Mesenchymal stem cell (in vitro differentiated cells and primary cell): ENCODE results near the gene OPCML.
A peak's percentile ranks its signal among the peaks of the same experiment; 100 is the strongest.

Source experiments
- DNase-seq: peaks from one replicate; pipeline ENCODE4 v3.0.0-alpha.2; 2013
- H2AFZ ChIP-seq: one replicate; pipeline ENCODE4 v1.6.1; 2013; ENCODE audit warnings: low read depth, mild to moderate bottlenecking, control low read depth, inconsistent platforms, low read length, moderate library complexity
- H2AK5ac ChIP-seq: 2 replicates; pipeline ENCODE4 v1.6.1; 2013; ENCODE audit warnings: low read length, moderate library complexity, mild to moderate bottlenecking, inconsistent platforms; ENCODE audit not compliant: severe bottlenecking
- H2BK120ac ChIP-seq: one replicate; pipeline ENCODE4 v1.6.1; 2013; ENCODE audit warnings: low read depth, mild to moderate bottlenecking, inconsistent platforms, low read length, moderate library complexity
- H2BK12ac ChIP-seq, 2 experiments: one replicate each; pipeline ENCODE4 v1.6.1; 2013; ENCODE audit warnings: inconsistent platforms in 2 of 2, low read length in 2 of 2, mild to moderate bottlenecking in 2 of 2, moderate library complexity in 2 of 2, control low read depth in 1 of 2
- H2BK15ac ChIP-seq: one replicate; pipeline ENCODE4 v1.6.1; 2013; ENCODE audit warnings: mild to moderate bottlenecking, low read depth, inconsistent platforms; ENCODE audit not compliant: poor library complexity, severe bottlenecking
- H2BK5ac ChIP-seq: 2 replicates; pipeline ENCODE4 v1.6.1; 2013; ENCODE audit warnings: low read depth, mild to moderate bottlenecking, low read length, control low read depth, inconsistent platforms; ENCODE audit not compliant: poor library complexity, severe bottlenecking
- H3K14ac ChIP-seq, 2 experiments: one replicate each; pipeline ENCODE4 v1.6.1; 2013; ENCODE audit warnings: inconsistent platforms in 2 of 2, low read length in 2 of 2, control low read depth in 1 of 2, mild to moderate bottlenecking in 1 of 2, moderate library complexity in 1 of 2
- H3K18ac ChIP-seq, 2 experiments: one replicate each; pipeline ENCODE4 v1.6.1; 2013; ENCODE audit warnings: inconsistent platforms in 2 of 2, low read length in 2 of 2, control low read depth in 1 of 2, low read depth in 1 of 2, mild to moderate bottlenecking in 1 of 2
- H3K23ac ChIP-seq, 2 experiments: one replicate each; pipeline ENCODE4 v1.6.1; 2013; ENCODE audit warnings: inconsistent platforms in 2 of 2, low read length in 2 of 2, mild to moderate bottlenecking in 2 of 2, moderate library complexity in 2 of 2, control low read depth in 1 of 2
- H3K27ac ChIP-seq: 2 replicates; pipeline ENCODE4 v1.5.1; 2013; ENCODE audit warnings: mild to moderate bottlenecking, moderate library complexity, low read length, control low read depth, inconsistent platforms; ENCODE audit not compliant: poor library complexity, severe bottlenecking
- H3K27me3 ChIP-seq, 2 experiments: 2 replicates each; pipeline versions ENCODE4 v1.6.1 to v1.7.0; 2013; ENCODE audit warnings: low read length in 2 of 2, mild to moderate bottlenecking in 2 of 2, moderate library complexity in 2 of 2, control low read depth in 1 of 2, inconsistent platforms in 1 of 2; ENCODE audit not compliant: control insufficient read depth in 1 of 2, insufficient read depth in 1 of 2
- H3K36me3 ChIP-seq, 2 experiments: 2 replicates each; pipeline versions ENCODE4 v1.6.1 to v1.7.0; 2013; ENCODE audit warnings: low read length in 2 of 2, control low read depth in 1 of 2, inconsistent platforms in 1 of 2, low read depth in 1 of 2, mild to moderate bottlenecking in 1 of 2; ENCODE audit not compliant: insufficient read depth in 2 of 2, control insufficient read depth in 1 of 2
- H3K4ac ChIP-seq, 2 experiments: one replicate each; pipeline ENCODE4 v1.6.1; 2013; ENCODE audit warnings: inconsistent platforms in 2 of 2, low read length in 2 of 2, mild to moderate bottlenecking in 2 of 2, moderate library complexity in 2 of 2, control low read depth in 1 of 2, low read depth in 1 of 2
- H3K4me1 ChIP-seq: 2 replicates; pipeline ENCODE4 v1.6.1; 2013; ENCODE audit warnings: low read depth, low read length, control low read depth; ENCODE audit not compliant: control insufficient read depth, insufficient read depth
- H3K4me2 ChIP-seq: 2 replicates; pipeline ENCODE4 v1.6.1; 2013; ENCODE audit warnings: low read length, mild to moderate bottlenecking, inconsistent platforms; ENCODE audit not compliant: poor library complexity, severe bottlenecking
- H3K4me3 ChIP-seq, 2 experiments: 2 replicates each; pipeline versions ENCODE4 v1.5.1 to v1.7.0; 2013; ENCODE audit warnings: low read length in 2 of 2, mild to moderate bottlenecking in 2 of 2, control low read depth in 1 of 2, low read depth in 1 of 2; ENCODE audit not compliant: insufficient read depth in 1 of 2
- H3K79me1 ChIP-seq: replicated peaks from 2 replicates; pipeline ENCODE4 v1.6.1; 2013; ENCODE audit warnings: mild to moderate bottlenecking, control low read depth, low read length, inconsistent platforms; ENCODE audit not compliant: poor library complexity, severe bottlenecking
- H3K9ac ChIP-seq: 2 replicates; pipeline ENCODE4 v1.7.0; 2013; ENCODE audit warnings: mild to moderate bottlenecking, low read length, moderate library complexity
- H3K9me3 ChIP-seq: 2 replicates; pipeline ENCODE4 v1.7.0; 2013; ENCODE audit warnings: mild to moderate bottlenecking, low read length; ENCODE audit not compliant: control insufficient read depth
- H4K8ac ChIP-seq: one replicate; pipeline ENCODE4 v1.6.1; 2013; ENCODE audit warnings: inconsistent platforms, mild to moderate bottlenecking, low read length, moderate library complexity
- H4K91ac ChIP-seq: one replicate; pipeline ENCODE4 v1.6.1; 2013; ENCODE audit warnings: mild to moderate bottlenecking, low read length, inconsistent platforms
- WGBS: methylation state at CpG from one replicate; pipeline ENCODE4 v1.1.7; 2013; ENCODE audit warnings: mixed read lengths; 5-methylcytosine and 5-hydroxymethylcytosine counted together

Gene OPCML

GRCh38 chr11:132862933-132863332, 669.4 kb downstream of the OPCML start:
- Histone ChIP-seq H3K4ac (no peak overlapping the region), H4K91ac (no peak overlapping the region)
- 90% methylated on average over 5 of the region's 5 CpGs for WGBS

GRCh38 chr11:132862137-132862536, 670.2 kb downstream of the OPCML start:
- Histone ChIP-seq H3K9ac (no peak overlapping the region), H2BK120ac (no peak overlapping the region), H3K4me1 (peaks cover 1% of the 10 kb centered on the region), H3K23ac (no peak overlapping the region), H3K27ac (no peak overlapping the region), H2BK5ac (no peak overlapping the region), H3K27me3 (no peaks in the 10 kb centered on the region), H3K18ac (no peak overlapping the region), H4K8ac (no peak overlapping the region), H3K9me3 (no peaks in the 10 kb centered on the region), H2BK15ac (no peak overlapping the region), H4K91ac (no peak overlapping the region), H2AFZ (no peak overlapping the region), H3K4me3 (no peak overlapping the region), H3K36me3 (no peaks in the 10 kb centered on the region), H3K14ac (no peak overlapping the region), H3K4ac (no peak overlapping the region), H2AK5ac (no peak overlapping the region), H3K79me1 (no peaks in the 10 kb centered on the region), H2BK12ac (no peak overlapping the region), H3K4me2 (no peak overlapping the region)
- DNase-seq = no peak
- 93% methylated on average over 5 of the region's 5 CpGs for WGBS

More at GRCh38 chr11:132862933-132863332, 669.4 kb downstream of the OPCML start:
- peaks cover 1% of the 10 kb centered on the region for H3K4me1 ChIP-seq
- peak overlapping the region; percentile 57 to 77 for H3K18ac ChIP-seq
- no peak overlapping the region for H2AFZ ChIP-seq
- no peak overlapping the region for H2BK15ac ChIP-seq
- peak overlapping the region; percentile 46 to 94 for H2BK12ac ChIP-seq
- no peak overlapping the region for H2BK120ac ChIP-seq
- no peak overlapping the region for H4K8ac ChIP-seq
- no peaks in the 10 kb centered on the region for H3K27me3 ChIP-seq
- H3K23ac ChIP-seq = peak overlapping the region in 1 of 2 experiments; percentile 72
- peak overlapping the region in 1 of 2 experiments; percentile 63 for H3K14ac ChIP-seq
- no peak for DNase-seq
- no peaks in the 10 kb centered on the region for H3K36me3 ChIP-seq
- no peak overlapping the region for H3K9ac ChIP-seq
- no peak overlapping the region for H3K27ac ChIP-seq
- no peak overlapping the region for H2AK5ac ChIP-seq
- H3K79me1 ChIP-seq = no peaks in the 10 kb centered on the region
- no peak overlapping the region for H3K4me2 ChIP-seq
- H2BK5ac ChIP-seq = no peak overlapping the region
- H3K4me3 ChIP-seq = no peak overlapping the region
- no peaks in the 10 kb centered on the region for H3K9me3 ChIP-seq

GRCh38 chr11:132859306-132859705, 673.0 kb downstream of the OPCML start:
- no peak overlapping the region for H2BK15ac ChIP-seq
- 88% methylated on average over 3 of the region's 6 CpGs for WGBS

GRCh38 chr11:132858223-132858622, 674.1 kb downstream of the OPCML start:
- H2BK12ac ChIP-seq = no peak overlapping the region

More at GRCh38 chr11:132859306-132859705, 673.0 kb downstream of the OPCML start:
- no peak overlapping the region for H4K8ac ChIP-seq
- H3K9ac ChIP-seq = no peak overlapping the region
- no peak overlapping the region for H2BK120ac ChIP-seq
- no peak overlapping the region for H4K91ac ChIP-seq
- no peak overlapping the region for H3K4ac ChIP-seq
- no peak overlapping the region for H3K14ac ChIP-seq
- H3K4me2 ChIP-seq = no peak overlapping the region
- H3K36me3 ChIP-seq = no peaks in the 10 kb centered on the region
- H3K79me1 ChIP-seq = no peaks in the 10 kb centered on the region
- no peak overlapping the region for H2BK12ac ChIP-seq
- peaks cover 1% of the 10 kb centered on the region for H3K4me1 ChIP-seq
- H2AFZ ChIP-seq = no peak overlapping the region
- H2AK5ac ChIP-seq = no peak overlapping the region
- peaks cover 8% of the 10 kb centered on the region for H3K9me3 ChIP-seq
- no peak overlapping the region for H2BK5ac ChIP-seq
- no peak overlapping the region for H3K27ac ChIP-seq
- H3K23ac ChIP-seq = no peak overlapping the region
- no peak overlapping the region for H3K18ac ChIP-seq
- DNase-seq = no peak
- H3K4me3 ChIP-seq = no peak overlapping the region
- H3K27me3 ChIP-seq = no peaks in the 10 kb centered on the region

More at GRCh38 chr11:132858223-132858622, 674.1 kb downstream of the OPCML start:
- H3K79me1 ChIP-seq = no peaks in the 10 kb centered on the region
- H2AFZ ChIP-seq = no peak overlapping the region
- no peak overlapping the region for H3K4me2 ChIP-seq
- peak overlapping the region; percentile 49 for H2BK120ac ChIP-seq
- no peak overlapping the region for H3K18ac ChIP-seq
- H3K4me3 ChIP-seq = no peak overlapping the region
- no peaks in the 10 kb centered on the region for H3K27me3 ChIP-seq
- H3K36me3 ChIP-seq = no peaks in the 10 kb centered on the region
- H3K9me3 ChIP-seq = peaks cover 8% of the 10 kb centered on the region
- no peak overlapping the region for H3K14ac ChIP-seq
- H3K4ac ChIP-seq = no peak overlapping the region
- no peak overlapping the region for H3K27ac ChIP-seq
- H3K4me1 ChIP-seq = peaks cover 1% of the 10 kb centered on the region
- H2AK5ac ChIP-seq = no peak overlapping the region
- no peak overlapping the region for H3K9ac ChIP-seq
- WGBS = 7% methylated on average over 4 of the region's 5 CpGs
- DNase-seq = peak; percentile 27
- no peak overlapping the region for H2BK15ac ChIP-seq
- no peak overlapping the region for H3K23ac ChIP-seq
- H4K8ac ChIP-seq = no peak overlapping the region
- H2BK5ac ChIP-seq = no peak overlapping the region
- H4K91ac ChIP-seq = no peak overlapping the region
